Measurements from ENCODE around the gene IGFBP2. TPM values are rescaled to one million over a fixed set of nuclear protein-coding genes. Genes with fewer than 3 reads are reported as not detected.

Gene IGFBP2
- total RNA-seq, 2 experiments from 2014 or later = 0.85 to 1.4 TPM

DNA sequence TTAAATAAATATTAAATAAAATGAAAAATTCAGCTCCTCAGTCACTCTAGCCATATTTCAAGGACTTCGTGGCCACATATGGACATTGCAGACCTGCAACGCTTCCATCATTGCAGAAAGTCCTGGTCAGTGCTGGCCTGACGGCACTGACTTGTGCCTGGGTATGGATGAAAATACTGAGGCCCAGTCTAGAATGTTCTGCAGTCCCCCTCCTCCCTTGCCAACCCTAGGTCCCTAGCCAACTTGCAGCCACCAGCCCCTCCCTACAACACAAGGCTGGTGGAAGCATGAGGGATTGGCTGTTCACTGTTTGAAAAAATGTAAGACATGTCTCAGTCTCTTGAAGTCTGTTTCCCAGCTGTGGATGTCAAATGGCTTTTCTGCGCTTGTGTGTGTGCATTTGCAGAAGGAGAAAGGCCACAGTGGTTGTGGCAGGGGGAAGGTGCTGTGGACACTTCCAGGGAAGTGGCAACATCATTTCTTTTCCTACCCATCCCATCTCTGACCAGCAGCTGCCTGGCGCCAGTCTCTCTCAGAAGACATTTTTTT, 52.2 kb downstream of the IGFBP2 start:
- intact Hi-C loops (cut with micrococcal nuclease) = no loop called here
- no peak for DNase-seq
- ChIA-PET CTCF (interaction anchor here (1.5 to 1.9 kb wide), 2 partner anchors 167 to 1027 kb away, joined by 4 to 8 read pairs; no protein-coding TSS in a partner anchor), POLR2A (interaction anchor here (0.6 kb wide), 1 partner anchor 179 kb away, joined by 3 read pairs; no protein-coding TSS in a partner anchor)
- Mint-ChIP-seq H3K27ac (no peak overlapping the region), H3K9me3 (no peaks in the 10 kb centered on the region), H3K27me3 (peaks cover 35% of the 10 kb centered on the region), H3K4me3 (no peak overlapping the region), H3K36me3 (no peaks in the 10 kb centered on the region), H3K4me1 (ENCODE audit: low read depth) (no peaks in the 10 kb centered on the region)

DNA sequence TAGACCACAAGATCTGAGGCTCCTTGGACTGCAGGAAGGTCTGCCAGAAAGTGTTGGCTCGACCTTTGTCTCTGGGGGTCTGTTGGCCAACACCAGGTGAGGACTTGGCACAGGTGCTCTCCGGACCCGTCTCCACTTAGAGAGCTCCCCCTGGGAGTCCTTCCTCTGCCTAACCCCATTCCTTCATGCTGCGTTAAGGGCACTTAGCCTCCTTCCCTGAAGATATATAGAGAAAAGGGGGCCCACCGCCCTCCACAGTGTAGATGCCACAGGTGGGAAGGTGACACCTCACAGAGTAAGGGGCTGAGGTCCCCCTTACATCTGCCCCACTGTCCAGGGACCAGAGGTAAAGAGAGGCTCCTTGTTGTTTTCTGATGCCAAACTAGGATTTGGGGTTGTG, 53.9 kb downstream of the IGFBP2 start:
- Mint-ChIP-seq H3K27me3 (peaks cover 43% of the 10 kb centered on the region), H3K4me3 (no peak overlapping the region), H3K27ac (no peak overlapping the region), H3K36me3 (no peaks in the 10 kb centered on the region), H3K9me3 (no peaks in the 10 kb centered on the region), H3K4me1 (ENCODE audit: low read depth) (peaks cover 10% of the 10 kb centered on the region)
- no peak for DNase-seq
- CTCF ChIA-PET = interaction anchor here (0.8 to 1.1 kb wide), 3 partner anchors 10 to 1026 kb away, joined by 3 read pairs; no protein-coding TSS in a partner anchor
- POLR2A ChIA-PET = no interaction called here
- intact Hi-C loops (cut with micrococcal nuclease) = no loop called here

DNA sequence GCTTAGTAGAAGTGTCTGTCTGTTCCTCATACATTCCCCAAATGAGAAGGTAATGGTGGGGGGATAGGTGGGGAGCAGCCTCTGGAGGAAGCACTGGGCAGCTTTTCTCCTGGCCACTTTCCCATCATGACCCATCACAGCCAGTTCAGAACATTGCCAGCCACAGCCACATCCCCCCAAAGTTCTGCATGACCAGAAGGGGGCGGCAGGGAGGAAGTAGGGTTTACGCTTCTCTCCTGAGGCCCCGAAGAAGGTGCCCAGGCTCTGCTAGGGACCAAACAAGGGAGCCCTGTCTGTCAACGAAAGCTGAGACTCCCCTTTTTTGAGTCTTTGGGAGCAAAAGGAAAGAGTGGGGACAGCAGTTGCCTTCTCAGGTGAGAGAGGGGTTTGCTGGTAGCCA, 54.4 kb downstream of the IGFBP2 start:
- POLR2A ChIA-PET = no interaction called here
- no peak overlapping the region for H3K27ac Mint-ChIP-seq
- CTCF ChIA-PET = interaction anchor here (0.8 to 1.1 kb wide), 3 partner anchors 9 to 1025 kb away, joined by 3 read pairs; no protein-coding TSS in a partner anchor
- no peaks in the 10 kb centered on the region for H3K36me3 Mint-ChIP-seq
- H3K4me3 Mint-ChIP-seq = no peak overlapping the region
- peak; percentile 31 for DNase-seq
- H3K9me3 Mint-ChIP-seq = no peaks in the 10 kb centered on the region
- H3K4me1 Mint-ChIP-seq (ENCODE audit: low read depth) = peaks cover 15% of the 10 kb centered on the region
- H3K27me3 Mint-ChIP-seq = peaks cover 45% of the 10 kb centered on the region
- intact Hi-C loops (cut with micrococcal nuclease) = no loop called here

DNA sequence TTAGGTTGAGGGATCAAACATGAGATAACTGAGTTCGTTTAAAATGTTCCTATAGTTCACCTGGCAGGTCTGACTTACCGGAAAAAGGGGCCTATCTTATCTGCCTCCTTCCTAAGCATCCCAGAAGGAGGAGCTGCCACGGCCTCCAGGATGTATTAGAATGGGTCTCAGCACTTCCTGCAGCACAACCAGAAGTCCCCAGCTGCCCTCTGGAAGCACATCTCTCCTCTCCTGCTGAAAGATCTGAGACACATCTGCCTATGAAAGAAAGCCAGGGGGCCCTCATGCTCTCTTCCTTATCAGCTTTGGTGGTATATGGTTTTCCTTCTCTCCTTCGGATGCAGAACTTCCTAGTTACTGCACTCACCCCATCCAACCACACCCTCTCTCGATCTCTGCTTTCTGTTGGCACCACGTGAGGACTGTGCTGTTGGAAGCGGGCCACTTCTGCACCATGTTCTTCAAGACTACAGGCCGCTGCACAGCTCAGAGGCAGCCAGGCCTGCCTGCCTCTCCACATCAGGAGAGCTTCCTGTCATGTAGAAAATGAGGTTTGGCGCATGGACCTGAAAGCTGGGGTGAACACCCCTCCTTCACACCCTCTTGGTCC, 55.6 kb downstream of the IGFBP2 start:
- H3K4me1 Mint-ChIP-seq (ENCODE audit: low read depth) = peaks cover 23% of the 10 kb centered on the region
- intact Hi-C loops (cut with micrococcal nuclease) = no loop called here
- H3K9me3 Mint-ChIP-seq = no peaks in the 10 kb centered on the region
- no peaks in the 10 kb centered on the region for H3K36me3 Mint-ChIP-seq
- ChIA-PET POLR2A (no interaction called here), CTCF (interaction anchor here (1.3 kb wide), 1 partner anchor 1024 kb away, joined by 3 read pairs; no protein-coding TSS in a partner anchor)
- H3K27me3 Mint-ChIP-seq = peaks cover 46% of the 10 kb centered on the region
- H3K4me3 Mint-ChIP-seq = no peak overlapping the region
- no peak overlapping the region for H3K27ac Mint-ChIP-seq
- no peak for DNase-seq

DNA sequence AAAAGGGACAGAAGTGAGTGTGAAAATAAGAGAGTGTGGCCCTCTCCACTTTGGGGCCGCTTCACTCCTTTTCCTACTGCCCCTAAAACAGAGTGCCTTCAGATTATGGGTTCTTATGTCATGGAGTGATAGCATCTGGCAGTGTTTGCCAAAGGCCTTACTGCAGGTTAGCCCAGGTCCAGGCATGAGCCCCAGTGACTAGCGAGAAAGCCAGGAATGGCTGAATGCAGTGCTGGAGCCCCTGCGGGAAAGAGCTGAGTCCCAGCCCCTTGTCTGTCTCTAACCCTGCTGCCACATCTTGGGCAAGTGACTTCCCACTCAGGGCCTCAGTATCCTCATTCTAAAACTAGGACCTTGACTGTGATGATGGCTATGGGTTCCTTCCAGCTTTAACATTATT, 56.2 kb downstream of the IGFBP2 start:
- no peaks in the 10 kb centered on the region for H3K9me3 Mint-ChIP-seq
- peaks cover 48% of the 10 kb centered on the region for H3K27me3 Mint-ChIP-seq
- no peak overlapping the region for H3K4me3 Mint-ChIP-seq
- H3K4me1 Mint-ChIP-seq (ENCODE audit: low read depth) = peaks cover 25% of the 10 kb centered on the region
- ChIA-PET POLR2A (no interaction called here), CTCF (interaction anchor here (1.3 kb wide), 1 partner anchor 1024 kb away, joined by 3 read pairs; no protein-coding TSS in a partner anchor)
- no peak for DNase-seq
- H3K27ac Mint-ChIP-seq = no peak overlapping the region
- no peaks in the 10 kb centered on the region for H3K36me3 Mint-ChIP-seq
- intact Hi-C loops (cut with micrococcal nuclease) = no loop called here

DNA sequence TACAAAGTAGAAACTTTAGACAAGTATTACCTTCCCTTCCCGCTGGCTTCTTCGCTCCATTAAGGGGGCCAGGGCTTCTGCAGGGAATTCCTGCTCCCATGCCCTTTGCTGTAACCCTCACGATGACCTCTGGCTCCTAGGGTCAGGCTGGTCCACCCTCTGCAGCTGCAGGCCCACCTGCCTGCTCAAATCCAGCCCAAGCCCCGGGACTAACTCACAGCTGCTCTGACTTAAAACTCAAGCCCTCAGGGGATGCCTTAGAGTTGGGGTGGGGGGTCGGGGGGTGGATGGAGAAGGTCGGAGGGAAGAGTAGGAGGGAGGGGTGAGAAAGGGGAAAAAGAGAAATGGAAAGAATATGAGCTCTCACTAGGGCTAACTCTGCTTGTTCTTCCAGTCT, 57.2 kb downstream of the IGFBP2 start:
- POLR2A ChIA-PET = interaction anchor here (0.6 kb wide), 1 partner anchor 15 kb away, joined by 3 read pairs; no protein-coding TSS in a partner anchor
- CTCF ChIA-PET = no interaction called here
- H3K9me3 Mint-ChIP-seq = no peaks in the 10 kb centered on the region

DNA sequence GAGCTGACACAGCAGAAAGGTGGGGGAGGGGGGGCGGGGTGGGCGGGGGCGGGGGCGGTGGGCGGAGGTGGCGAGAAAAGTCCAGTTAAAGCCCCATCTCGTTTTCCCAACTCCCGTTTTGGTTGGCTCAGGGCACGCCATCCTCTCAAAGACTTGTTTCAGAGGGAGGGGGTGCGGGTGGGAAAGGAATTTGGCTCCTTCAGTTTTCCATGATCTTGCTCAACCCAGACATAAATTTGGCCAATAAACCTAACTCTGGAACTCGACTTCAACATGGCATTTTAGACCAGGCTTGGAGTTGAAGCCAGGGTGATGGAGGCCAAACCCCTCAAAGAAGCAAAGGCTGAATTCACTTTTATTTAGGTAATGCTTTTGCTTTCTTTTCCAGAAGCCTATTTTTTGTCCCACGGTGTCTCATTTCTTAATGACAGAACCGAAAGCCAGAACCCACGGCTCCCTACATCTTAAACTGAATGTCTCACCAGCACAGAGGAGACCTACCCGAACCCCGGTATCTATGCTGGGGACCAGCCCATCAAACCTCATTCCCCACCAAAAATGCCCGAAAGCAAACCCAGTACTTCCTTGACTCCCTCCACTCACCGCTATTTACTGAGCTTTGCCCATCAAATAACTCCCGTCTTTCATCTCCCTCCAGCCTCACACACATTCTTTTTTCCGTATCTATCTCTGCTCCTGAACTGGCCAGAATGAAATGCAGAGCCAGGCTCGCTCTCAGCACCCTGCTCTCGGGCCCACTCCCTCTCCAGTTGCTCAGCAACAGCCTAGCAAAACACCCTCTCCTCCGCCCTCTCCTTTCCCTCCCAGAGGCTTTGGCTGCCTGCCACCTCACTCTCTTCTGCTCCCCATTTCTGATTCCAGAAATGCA, 57.9 kb downstream of the IGFBP2 start:
- Mint-ChIP-seq H3K9me3 (no peaks in the 10 kb centered on the region), H3K4me1 (ENCODE audit: low read depth) (peaks cover 25% of the 10 kb centered on the region), H3K4me3 (peak overlapping the region; percentile 41), H3K36me3 (no peaks in the 10 kb centered on the region), H3K27ac (no peak overlapping the region), H3K27me3 (peaks cover 48% of the 10 kb centered on the region)
- POLR2A ChIA-PET = interaction anchor here (0.6 kb wide), 1 partner anchor 16 kb away, joined by 3 read pairs; no protein-coding TSS in a partner anchor
- peak; percentile 46 for DNase-seq
- intact Hi-C loops (cut with micrococcal nuclease) = loop anchor here (1.0 to 10.0 kb wide), 3 partner anchors 532 to 1066 kb away; no protein-coding TSS in a partner anchor
- CTCF ChIA-PET = no interaction called here

More for the DNA sequence above, 57.2 kb downstream of the IGFBP2 start:
- Mint-ChIP-seq H3K27me3 (peaks cover 46% of the 10 kb centered on the region), H3K4me1 (ENCODE audit: low read depth) (peaks cover 25% of the 10 kb centered on the region), H3K27ac (no peak overlapping the region), H3K36me3 (no peaks in the 10 kb centered on the region), H3K4me3 (no peak overlapping the region)
- no peak for DNase-seq
- intact Hi-C loops (cut with micrococcal nuclease) = loop anchor here (5.0 to 10.0 kb wide), 2 partner anchors 924 to 1067 kb away; no protein-coding TSS in a partner anchor

DNA sequence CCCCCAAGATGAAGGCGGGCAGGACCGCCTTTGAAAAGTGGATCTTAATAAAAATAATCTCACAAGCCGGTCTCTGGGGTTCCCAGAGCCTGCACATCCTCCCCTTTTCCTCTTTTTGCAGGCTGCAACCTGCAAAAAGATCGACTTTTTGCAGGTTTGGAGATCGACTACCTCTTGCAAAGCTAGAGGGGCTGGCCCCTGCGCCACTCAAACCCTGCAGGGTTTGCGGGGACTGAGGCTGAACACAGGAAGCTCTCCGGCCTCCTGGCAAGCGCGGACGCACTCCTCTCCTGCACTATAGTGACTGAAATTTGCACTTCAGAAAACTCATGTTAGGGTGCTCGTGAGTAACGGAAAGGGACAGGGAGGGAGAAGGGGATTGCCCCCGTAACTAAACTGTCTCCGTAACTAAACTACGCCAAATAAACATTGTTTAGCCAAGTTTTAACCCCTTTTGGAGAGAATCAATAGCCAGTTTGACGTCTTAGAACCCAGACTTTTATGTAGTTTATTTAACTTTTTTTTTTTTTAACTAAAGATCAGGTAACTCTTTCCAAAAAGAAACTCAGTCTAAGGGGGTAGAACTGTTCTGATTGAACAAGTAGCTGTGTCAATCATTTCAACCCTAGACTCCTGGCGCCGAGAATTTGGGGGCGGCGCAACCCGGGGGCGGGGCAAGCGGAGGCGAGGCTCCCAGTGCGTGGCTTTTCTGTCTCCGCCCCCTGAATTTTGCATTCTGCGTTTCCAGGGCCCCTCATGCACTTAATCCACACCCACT, 59.6 kb downstream of the IGFBP2 start:
- ChIA-PET POLR2A (no interaction called here), CTCF (interaction anchor here (1.4 to 2.4 kb wide), 2 partner anchors 9 to 11 kb away, joined by 5 to 10 read pairs; no protein-coding TSS in a partner anchor)
- DNase-seq = peak; percentile 69
- intact Hi-C loops (cut with micrococcal nuclease) = loop anchor here (5.0 to 10.0 kb wide), 2 partner anchors 922 to 1064 kb away; no protein-coding TSS in a partner anchor
- Mint-ChIP-seq H3K27ac (no peak overlapping the region), H3K4me3 (peak overlapping the region; percentile 63), H3K36me3 (no peaks in the 10 kb centered on the region), H3K4me1 (ENCODE audit: low read depth) (peaks cover 25% of the 10 kb centered on the region), H3K9me3 (no peaks in the 10 kb centered on the region), H3K27me3 (peaks cover 56% of the 10 kb centered on the region)

DNA sequence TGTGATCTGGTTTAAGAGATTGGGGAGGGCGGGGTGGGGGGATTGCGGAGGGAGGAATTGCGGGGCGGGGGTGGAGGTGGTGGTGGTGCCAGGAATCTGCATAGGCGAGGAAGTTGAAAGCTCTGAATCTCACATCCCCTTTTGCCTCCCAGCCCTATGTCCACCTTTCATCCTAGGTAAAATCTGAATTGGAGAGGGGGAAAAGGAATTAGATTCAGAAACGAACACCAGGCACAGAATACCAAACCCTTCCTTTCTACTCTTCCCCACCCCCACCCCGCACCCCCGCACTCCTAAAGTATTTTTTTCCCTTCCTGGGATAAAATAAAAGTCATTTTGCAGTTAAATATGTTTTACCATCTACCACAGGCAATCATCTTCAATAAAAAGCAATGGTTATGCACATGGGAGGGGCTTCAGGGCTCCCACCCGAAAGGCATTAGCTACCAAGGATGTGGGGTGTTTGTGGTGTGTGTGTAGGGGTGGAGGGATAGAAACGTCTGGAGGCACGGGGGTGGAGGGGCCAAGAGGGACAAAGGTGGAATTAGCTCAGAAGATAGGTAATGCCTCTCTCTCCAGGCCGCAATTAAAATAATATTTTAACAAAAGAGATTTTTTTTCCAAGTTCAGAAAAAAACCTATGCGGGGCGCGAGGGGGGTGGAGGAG, 60.3 kb downstream of the IGFBP2 start:
- Mint-ChIP-seq H3K27ac (no peak overlapping the region), H3K4me3 (peak overlapping the region; percentile 40), H3K36me3 (no peaks in the 10 kb centered on the region), H3K9me3 (no peaks in the 10 kb centered on the region), H3K27me3 (peaks cover 57% of the 10 kb centered on the region), H3K4me1 (ENCODE audit: low read depth) (peaks cover 25% of the 10 kb centered on the region)
- no peak for DNase-seq
- POLR2A ChIA-PET = no interaction called here
- CTCF ChIA-PET = interaction anchor here (1.2 to 2.4 kb wide), 3 partner anchors 9 to 1019 kb away, joined by 5 to 10 read pairs (median 6); no protein-coding TSS in a partner anchor
- intact Hi-C loops (cut with micrococcal nuclease) = loop anchor here (5.0 to 10.0 kb wide), 2 partner anchors 921 to 1064 kb away; no protein-coding TSS in a partner anchor

DNA sequence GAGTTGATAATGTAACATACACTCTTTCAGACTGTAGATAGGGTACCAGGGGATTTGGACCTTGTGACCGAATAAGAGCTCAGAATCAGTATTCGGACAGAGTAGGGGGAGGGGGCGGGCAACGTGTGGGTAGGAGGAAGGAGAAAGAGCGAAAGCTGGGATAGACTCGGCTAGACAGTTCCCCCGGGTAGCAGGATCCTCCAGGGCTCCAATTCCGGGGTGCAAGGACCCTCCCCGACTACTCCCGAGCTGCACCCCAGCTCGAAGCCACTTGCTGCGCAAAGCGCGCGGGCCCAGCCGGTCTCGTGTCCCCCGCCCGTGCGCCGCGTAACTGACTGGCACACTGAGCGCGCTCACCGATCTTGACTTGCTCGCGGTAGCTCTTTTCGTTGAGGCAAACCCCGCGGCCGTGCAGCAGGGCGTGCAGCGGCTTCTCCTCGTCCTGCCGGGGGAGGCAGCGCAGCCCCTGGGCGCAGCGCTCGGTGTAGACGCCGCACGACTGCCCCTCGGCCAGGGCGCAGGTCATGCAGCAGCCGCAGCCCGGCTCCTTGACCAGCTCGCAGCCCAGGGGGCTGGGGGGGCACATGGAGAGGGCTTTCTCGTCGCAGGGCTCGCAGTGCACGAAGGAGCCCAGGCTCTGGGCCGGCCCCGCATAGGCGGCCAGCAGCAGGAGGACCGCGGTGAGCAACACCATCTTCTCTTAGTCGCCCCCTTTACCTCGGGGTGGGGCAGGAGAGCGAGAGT, 61.0 kb downstream of the IGFBP2 start:
- intact Hi-C loops (cut with micrococcal nuclease) = loop anchor here (5.0 to 10.0 kb wide), 2 partner anchors 921 to 1063 kb away; no protein-coding TSS in a partner anchor
- CTCF ChIA-PET = interaction anchor here (1.2 to 2.4 kb wide), 3 partner anchors 10 to 1019 kb away, joined by 5 to 10 read pairs (median 6); no protein-coding TSS in a partner anchor
- no peak overlapping the region for H3K27ac Mint-ChIP-seq
- H3K4me3 Mint-ChIP-seq = peak overlapping the region; percentile 40
- POLR2A ChIA-PET = no interaction called here
- H3K9me3 Mint-ChIP-seq = no peaks in the 10 kb centered on the region
- H3K27me3 Mint-ChIP-seq = peaks cover 57% of the 10 kb centered on the region
- H3K36me3 Mint-ChIP-seq = no peaks in the 10 kb centered on the region
- DNase-seq = peak; percentile 51
- peaks cover 25% of the 10 kb centered on the region for H3K4me1 Mint-ChIP-seq (ENCODE audit: low read depth)
